DMS53 treated with DMSO at 0.1 percent for 48 hours (cell line): Measurements from ENCODE around the gene IL7R.
"Not testable (repeated sequence)": the region's sequence is repeated elsewhere in the genome, so short reads cannot be mapped to it uniquely, and the experiment has no call there.

Source experiments
- DNase-seq: peaks from one replicate; lab custom pipeline; 2025; ENCODE audit not compliant: unreplicated experiment; lab: John Stamatoyannopoulos, UW

Gene IL7R

DNA sequence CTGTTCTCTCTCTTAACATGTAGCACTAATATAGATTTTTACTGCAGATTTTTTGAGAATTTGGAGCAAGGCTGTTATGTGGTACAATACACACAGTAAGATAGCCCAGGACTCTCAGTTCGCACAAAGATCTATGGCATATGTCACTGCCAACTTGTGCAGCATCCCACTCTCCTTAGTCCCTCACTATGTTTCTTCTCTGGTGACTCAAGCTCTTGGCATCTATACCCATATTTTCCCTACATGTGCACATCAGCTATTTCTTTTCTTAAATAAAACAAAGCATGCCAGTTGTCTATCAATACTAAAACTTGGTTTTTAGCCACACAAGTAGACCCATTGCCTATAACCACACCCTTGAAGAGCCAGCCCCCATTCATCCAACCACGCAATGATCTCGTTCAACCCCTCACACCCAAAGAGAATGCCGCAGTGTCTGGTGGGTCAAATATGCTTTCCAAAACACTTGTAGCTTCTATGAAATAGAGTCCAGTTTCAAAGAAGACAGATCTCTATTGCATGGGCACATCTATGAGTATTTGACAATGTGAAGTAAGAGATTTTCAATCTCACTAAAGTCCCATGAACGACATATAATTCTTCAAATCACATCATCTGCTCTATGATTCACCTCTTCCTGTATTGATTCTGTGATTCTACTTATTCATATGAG lies 18.2 kb upstream of the IL7R start:
- DNase-seq = no peak

DNA sequence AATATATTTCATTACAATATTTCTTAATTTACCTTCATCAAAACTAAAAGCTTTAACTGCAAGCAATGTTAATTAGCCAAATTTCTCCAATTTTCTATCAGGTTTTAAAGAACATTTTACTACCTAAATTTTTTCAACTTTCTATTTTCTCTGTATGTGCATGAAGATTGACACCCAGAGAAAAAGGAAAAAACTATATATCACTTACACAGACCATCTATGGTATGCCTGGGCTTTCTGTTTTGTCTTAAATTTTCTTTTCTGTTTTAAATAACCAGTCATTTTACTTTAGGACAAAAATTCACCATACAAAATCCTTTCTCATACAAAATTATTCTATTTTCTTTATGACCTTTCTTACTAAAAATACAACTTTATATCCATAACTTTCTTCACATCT lies 13.8 kb upstream of the IL7R start:
- no peak for DNase-seq

DNA sequence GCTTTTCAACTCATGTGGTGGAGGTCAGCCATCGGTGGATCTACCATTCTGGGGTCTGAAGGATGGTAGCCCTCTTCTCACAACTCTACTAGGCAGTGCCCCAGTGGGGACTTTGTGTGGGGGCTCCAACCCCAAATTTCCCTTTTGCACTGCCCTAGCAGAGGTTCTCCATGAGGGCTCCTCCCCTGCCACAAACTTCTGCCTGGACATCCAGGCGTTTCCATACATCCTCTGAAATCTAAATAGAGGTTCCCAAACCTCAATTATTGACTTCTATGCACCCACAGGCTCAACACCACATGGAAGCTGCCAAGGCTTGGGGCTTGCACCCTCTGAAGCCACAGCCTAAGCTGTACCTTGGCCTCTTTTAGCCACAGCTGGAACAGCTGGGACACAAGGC lies 11.2 kb upstream of the IL7R start:
- not testable (repeated sequence) for DNase-seq

DNA sequence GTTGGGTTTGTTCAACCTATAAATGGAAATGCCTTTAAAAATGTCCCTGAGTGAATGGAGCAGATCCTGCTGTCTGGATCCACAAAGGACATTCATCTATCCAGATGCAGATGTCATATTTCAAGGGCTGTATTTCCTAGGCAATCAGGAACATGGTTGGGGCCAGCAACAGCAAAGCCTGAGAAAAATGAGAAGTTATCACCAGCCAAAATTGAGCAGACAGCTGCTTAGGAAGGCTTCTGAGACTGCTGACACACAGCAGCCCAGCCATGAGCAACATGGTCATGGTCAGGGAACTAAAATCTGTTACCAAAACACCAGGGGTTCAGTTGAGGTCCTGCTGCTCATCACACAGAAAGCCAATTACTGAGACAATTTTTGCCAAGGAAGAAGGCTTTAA lies 9.2 kb upstream of the IL7R start:
- DNase-seq = no peak

DNA sequence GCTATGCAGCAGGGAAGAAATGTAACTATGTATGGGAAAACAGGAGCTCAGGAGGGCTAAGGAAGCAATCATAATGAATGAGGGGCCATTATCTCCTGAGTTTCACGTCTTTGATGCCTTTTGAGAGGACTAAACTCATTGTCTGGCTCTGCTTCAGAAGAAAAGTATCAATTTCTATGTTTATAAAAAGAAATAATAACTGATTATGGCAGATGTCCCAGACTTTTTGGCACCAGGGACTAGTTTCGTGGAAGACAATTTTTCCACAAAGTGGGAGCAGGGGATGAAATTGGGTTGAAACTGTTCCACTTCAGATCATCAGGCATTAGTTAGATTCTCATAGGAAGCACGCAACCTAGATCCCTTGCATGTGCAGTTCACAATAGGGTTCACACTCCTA lies 8.7 kb upstream of the IL7R start:
- DNase-seq = no peak

DNA sequence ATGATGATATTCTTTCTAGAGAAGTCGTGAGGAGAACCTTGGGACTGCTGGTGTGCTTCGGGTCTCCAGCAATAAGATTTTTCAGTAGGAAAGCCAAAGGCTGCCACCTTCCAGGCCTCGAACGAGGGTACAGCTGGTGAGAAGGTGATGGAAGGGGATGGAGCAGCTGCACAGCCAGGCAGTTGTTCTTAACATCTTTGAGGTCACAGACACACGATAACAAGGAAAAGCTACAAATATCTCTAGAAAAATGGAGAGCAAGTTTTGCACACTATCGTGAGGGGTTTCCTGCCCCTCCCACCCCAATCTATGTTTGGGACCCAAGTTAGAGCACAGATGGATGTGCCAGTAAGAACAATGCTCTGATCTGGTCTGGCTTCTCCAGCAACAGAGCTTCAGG lies 6.8 kb upstream of the IL7R start:
- no peak for DNase-seq

DNA sequence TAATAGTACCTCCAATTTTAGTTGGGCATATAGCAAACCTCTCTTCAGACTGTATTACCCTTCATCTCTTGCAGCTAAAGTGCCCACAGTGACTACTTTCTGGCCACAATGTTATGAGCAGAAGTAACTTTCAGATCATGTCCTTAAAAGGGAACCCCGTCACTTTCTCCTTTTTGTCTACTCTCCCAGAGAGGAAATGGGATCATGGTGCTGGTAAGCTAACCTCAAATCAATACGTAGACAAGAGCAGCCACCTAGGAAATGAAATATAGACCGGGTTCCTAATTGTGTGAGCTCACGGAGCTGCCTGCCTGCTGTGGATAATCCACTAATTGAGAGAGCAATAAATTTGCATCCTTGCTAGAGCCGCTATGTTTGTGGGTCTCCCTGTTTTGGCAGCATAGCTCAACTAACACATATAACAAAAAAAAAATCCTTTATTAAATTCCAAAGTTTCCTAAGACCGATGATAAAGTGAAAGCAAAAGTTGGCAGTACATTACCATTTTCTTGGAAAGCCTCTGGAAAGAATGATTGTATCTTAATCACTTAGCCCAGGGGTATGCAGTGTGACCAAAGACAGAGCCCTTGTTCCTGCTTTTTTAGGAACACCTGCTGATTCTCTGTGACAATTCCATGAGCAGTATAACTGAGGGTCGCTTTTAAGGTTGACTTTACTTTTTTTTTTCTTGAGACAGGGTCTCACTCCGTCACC lies 5.6 kb upstream of the IL7R start:
- DNase-seq = no peak

DNA sequence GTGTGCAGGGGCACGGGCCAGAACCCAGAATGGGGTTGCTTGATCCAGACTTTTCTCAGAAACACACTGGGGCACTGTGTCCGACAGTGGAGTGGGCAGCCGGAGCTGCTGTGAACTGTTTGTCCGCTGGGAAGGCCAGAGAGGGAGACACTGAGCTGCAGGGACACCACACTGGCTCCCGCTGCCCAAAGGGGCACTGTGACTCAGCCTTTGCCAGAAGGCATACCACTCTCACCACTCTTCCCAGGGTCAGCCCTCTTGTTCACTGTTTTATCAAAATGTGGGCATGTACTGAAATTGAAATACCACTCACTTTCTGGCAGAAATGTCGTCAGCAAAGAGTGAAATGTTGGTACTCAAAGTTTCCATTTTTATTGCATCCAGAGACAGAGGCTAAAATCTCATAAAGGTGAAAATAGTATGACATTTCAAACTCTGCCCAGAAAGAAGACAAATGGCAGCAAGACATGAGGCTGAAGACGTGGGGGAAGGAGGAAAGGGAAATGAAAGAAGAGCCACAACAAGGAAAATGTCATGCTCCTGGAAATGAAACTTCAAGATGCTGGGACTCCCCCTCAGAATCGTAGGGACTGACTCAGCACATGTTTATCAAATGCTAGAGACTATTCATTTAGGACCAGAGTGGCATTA lies 4.5 kb upstream of the IL7R start:
- DNase-seq = no peak

DNA sequence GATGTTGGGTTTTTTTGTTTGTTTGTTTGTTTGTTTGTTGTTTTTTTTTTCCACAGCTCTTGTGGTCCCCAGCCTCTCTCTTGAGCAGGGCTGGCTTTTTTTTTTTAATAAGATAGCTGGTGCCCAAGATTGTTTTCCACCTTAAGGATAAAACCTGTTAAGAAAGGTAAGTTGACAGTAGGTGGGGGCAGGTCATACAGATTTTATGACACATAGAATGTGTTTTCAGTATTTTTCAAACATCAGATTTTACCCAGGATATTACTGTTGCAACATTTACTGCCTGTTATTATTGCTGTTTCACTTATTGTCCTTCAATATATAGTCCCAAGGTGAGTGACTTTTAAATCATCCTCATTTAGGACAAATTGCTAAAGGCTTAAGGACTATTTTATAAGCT lies 3.9 kb upstream of the IL7R start:
- no peak for DNase-seq

DNA sequence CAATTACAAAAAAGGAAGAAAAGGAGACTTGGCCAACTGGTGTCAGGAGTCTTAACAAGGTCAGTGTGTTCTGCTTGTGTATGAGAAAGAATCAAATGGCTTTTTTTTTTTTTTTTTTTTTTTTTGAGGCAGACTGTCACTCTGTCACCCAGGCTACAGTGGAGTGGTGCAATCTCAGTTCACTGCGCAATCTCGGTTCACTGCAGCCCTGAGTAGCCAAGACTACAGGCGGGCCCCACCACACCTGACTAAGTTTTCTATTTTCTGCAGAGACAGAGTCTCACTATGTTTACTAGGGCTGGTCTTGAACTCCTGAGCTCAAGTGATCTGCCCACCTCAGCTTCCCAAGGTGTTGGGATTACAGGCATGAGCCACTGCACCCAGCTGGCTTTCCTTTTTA lies 3.1 kb upstream of the IL7R start:
- DNase-seq = no peak

DNA sequence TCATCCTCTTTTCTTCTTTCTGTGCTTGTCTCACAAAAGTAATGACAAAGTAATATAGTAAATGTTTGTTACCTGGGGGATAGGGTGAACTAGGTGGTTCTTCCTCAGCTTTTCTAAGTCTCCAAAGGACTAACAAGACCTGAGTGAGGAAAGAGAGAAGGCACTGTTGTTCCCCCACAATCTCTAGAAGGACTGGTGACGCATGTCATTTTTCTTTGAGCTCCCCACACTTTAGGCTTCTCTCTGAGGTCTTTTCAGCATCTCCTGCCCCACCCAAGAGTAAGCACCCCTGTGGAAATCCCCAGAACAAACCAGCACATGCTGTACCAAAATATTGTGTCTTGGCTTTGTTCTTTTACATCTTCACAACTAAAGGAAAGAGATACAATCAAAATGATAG lies 2.4 kb upstream of the IL7R start:
- no peak for DNase-seq

DNA sequence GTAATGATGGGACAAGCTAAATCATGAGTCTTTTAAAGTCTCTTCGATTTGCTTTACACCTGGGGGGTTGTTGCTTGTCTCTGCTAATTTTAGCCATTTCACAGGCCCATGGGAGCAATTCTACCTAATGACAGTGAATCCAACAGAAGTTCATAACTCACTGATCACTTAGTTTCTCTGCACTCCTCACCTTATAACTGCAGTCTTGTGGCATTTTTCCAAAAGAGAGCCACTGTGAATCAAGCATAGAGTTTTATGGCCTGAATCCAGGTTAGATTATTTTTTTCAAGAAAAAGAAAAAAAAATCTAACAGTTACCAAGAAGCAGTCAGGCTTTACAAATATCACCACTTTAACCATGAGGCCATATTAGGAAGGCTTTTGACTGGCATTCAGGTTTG lies 1.5 kb upstream of the IL7R start:
- no peak for DNase-seq

DNA sequence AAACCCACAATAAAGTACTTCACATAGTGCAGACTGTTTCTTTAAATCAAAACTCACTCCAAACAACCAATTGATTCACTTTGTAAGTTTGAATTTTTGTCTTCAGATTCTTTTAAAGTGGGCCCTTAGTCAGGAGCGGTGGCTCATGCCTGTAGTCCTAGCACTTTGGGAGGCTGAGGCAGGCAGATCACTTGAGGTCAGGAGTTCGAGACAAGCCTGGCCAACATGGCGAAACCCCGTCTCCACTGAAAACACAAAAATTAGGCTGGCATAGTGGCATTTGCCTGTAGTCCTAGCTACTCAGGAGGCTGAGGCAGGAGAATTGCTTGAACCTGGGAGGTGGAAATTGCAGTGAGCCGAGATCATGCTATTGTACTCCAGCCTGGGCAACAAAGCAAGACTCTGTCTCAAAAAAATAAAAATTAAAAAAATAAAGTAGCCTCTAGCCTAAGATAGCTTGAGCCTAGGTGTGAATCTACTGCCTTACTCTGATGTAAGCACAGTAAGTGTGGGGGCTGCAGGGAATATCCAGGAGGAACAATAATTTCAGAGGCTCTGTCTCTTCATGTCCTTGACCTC lies 416 bp upstream of the IL7R start:
- DNase-seq = not testable (repeated sequence)

DNA sequence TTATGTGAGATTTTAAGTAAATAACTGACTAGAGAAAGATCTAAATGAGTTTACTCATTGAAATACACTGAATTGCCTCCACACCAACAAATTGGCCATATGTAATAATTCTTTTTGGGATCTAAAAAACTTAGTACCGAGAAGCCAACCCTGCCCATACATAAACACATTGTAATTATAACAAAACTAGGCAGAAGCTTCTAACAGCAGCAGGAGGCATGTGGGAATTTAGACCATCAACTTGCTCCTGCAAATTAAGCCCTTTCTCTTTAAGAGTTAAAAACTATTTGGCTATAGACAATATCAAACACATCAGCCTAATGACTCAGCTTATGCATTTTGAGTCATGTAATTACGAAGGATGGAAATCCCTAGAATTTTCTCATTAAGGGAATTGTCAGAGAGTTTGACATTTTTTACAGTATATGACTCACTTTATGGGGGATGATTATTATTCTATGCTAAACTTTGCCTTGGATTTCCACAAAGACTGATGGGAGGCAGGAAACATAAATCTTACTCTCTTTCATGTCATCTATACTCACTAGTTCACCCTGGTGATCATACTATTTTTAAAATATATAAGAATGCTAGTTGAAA lies 1.0 kb downstream of the IL7R start:
- no peak for DNase-seq

DNA sequence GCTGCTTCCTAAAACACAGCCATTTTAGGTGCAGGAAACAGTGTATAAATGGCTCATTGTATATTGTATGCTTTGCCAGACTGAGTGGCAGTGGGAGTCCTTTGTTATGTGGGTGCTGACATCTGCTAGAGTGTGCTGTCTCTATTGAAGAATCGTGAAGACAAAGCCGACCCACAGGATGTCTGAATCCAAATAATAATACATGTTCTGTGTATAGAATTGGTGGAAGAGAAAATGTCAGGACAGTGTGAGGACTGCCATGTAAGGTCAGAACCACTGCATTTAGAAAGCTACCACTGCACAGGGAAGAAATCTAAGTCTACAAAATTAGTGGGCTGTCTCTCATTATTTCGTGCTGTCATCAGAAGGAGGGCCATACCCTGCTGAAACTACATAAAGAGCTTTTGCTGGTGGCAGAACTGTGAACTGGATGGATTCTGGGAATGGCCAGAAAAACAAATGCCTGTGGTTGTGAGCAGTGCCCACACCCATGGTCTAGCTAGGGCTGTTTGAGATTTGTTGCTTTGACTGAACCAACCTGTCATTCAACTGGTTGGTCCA lies 2.5 kb downstream of the IL7R start:
- no peak for DNase-seq

DNA sequence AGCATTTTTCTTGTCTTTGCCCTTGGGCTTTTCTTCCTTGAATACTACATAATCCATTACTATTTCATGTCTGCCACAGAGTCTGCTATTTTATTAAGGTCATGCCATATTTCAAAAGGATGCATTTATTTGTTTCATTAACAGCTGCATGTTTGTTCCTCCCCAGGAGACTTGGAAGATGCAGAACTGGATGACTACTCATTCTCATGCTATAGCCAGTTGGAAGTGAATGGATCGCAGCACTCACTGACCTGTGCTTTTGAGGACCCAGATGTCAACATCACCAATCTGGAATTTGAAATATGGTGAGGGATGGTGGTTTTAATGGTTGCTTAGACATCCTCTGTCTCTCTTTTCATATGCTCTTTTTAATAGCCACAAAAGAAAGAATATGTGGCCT lies 4.0 kb downstream of the IL7R start:
- DNase-seq = no peak

DNA sequence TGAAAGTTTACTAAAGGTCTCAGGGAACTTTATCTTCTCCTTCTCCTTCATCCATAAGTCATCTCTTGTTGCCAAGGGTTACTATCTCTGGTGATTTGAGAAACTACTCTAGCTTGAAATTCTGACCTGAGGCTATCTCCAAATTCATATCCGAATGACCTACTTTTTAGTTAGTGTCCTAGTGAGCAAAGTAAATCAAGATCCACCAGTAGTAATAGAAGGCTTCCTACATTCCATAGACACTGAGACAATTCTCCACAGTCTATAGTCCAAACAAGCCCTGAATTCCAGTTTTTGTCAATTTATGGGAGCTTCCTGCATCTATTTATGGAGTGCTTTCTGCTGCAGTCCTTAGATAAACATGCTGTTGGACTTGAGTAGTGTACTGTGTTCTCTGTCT lies 5.0 kb downstream of the IL7R start:
- DNase-seq = no peak

DNA sequence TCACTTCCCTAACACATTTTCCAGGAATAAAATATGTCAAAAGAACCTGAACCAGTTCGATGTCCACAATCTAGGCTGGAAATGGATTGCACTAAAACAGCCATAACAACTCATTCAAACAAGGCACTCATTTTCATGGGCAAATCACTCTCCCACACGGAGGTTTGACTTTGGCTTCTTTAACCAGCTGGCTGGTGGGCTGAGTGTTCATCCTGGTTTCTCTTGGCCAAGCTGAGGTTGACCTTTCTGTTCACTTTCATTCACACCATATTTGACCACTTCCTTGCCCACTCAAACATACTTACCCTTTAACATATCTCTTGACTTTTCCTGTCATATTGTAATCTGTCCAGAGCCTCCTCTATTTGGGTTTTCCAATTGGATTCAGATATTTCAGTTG lies 5.4 kb downstream of the IL7R start:
- no peak for DNase-seq

DNA sequence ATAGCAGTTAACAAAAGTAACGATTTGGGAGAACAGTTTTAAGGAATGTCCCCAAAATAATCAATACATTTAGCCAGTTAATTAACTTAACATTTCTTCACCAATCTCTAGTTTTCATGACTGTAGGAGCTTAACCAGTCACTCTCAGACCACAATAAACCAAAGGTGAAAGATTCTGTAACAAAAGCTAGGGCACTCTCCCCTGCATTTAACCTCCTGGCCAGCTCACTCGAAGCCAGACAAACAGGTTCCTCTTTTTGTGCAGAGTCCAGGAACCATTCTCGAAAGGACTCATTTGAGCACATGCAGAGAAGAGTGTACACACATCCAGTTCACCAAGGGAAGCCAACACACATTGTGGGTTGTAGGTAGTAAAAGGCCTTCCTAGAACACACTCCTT lies 6.5 kb downstream of the IL7R start:
- no peak for DNase-seq

DNA sequence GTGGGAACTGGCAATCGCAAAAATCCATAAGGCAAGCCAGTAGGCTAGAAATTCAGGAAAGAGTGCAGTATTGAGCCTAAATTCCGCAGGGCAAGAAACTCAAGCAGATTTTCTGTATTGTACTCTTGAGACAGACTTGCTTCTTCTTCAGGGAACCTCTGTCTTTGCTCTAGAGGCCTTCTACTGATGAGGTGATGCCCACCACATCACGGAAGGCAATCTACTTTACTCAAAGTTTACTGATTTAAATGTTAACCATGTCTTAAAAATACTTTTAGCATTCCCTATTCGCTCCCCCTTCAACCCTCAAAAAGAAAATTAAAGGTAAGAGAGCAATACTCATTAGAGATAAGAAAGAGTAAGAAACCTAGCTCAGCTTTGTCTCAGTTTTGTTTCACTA lies 11.3 kb downstream of the IL7R start:
- DNase-seq = no peak

DNA sequence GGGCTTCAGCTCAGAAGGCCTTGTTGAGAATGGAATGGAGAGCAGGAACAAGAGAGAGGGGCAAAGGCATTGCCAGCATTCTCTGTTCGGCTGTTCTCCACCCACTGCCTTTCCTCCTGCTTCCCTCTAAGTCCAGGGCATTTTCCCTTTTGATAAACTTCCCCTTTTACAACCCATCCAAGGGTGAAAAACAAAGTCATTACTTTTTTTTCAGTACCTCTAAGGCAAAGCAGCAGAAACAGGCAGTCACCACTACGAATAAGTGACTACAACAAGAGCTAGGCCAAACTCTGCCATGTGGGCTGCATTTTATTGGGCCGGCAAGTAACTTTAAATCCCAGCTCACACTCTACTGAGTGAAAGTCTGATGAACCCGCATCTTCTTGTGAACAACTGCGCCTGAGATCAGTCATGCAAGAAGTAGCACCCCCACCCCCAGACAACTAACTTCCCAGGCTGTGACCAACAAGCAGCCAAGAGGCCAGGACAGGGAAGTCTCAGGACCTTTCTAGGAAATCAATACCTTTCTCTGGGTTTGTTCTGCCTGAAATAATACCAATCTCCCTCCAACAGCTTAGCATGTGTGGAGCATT lies 13.1 kb downstream of the IL7R start:
- no peak for DNase-seq
